Epithelial cell of esophagus (primary cell): ENCODE data around the gene MKS1.

Experiments
- DNase-seq: peaks from one replicate; pipeline ENCODE4 v3.0.0; 2010; ENCODE audit warnings: low read depth
- H3K4me3 ChIP-seq: 2 replicates; pipeline ENCODE4 v1.5.1; 2011; ENCODE audit warnings: mild to moderate bottlenecking, low read length, control low read depth
- TF ChIP-seq, protein P1 (sequence below): IDR thresholded peaks from 2 replicates; pipeline ENCODE4 v1.5.1; 2011; ENCODE audit warnings: low read depth, mild to moderate bottlenecking, low read length, control low read depth, inconsistent platforms; ENCODE audit not compliant: insufficient read depth; ENCODE audit errors: missing control alignments

Gene MKS1

GRCh38 chr17:58172369-58173071, 46.5 kb downstream of the MKS1 start:
- no peak overlapping the region for H3K4me3 ChIP-seq
- DNase-seq = peak; percentile 66
- TF ChIP-seq, protein P1, sequence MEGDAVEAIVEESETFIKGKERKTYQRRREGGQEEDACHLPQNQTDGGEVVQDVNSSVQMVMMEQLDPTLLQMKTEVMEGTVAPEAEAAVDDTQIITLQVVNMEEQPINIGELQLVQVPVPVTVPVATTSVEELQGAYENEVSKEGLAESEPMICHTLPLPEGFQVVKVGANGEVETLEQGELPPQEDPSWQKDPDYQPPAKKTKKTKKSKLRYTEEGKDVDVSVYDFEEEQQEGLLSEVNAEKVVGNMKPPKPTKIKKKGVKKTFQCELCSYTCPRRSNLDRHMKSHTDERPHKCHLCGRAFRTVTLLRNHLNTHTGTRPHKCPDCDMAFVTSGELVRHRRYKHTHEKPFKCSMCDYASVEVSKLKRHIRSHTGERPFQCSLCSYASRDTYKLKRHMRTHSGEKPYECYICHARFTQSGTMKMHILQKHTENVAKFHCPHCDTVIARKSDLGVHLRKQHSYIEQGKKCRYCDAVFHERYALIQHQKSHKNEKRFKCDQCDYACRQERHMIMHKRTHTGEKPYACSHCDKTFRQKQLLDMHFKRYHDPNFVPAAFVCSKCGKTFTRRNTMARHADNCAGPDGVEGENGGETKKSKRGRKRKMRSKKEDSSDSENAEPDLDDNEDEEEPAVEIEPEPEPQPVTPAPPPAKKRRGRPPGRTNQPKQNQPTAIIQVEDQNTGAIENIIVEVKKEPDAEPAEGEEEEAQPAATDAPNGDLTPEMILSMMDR = peak; percentile 74

DNA sequence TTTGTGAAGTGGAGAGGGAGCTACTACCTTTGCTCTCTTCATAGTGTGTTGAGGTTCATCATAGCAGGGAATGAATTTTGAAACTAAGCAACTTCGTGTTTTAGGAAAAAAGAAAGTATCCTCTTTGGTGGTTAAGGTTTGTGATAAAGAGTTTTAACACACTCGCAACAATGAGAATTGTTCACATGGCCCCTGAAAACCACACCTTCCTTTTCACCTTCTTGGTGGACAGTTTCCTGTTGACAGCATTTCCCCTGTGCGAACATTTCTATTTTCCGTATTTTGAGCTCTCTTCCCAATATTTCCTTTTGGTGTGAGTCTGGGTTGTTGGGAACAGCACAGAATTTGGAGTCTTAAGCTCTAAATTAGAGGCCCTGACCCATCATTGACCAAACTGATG, 48.4 kb downstream of the MKS1 start:
- TF ChIP-seq, protein P1 = no peak
- no peak for DNase-seq
- no peak overlapping the region for H3K4me3 ChIP-seq

GRCh38 chr17:58166682-58167081, 52.4 kb downstream of the MKS1 start, which contains the start of gene OR4D2:
OR4D2 (plus strand) TSS chr17:58166982; CDS start chr17:58169656, 2,674 bp downstream.
- no peak for DNase-seq
- TF ChIP-seq, protein P1 = no peak
- no peak within 1 kb of the TSS for H3K4me3 ChIP-seq

- TF ChIP-seq, protein P1 = no peak
- DNase-seq = no peak
- no peak overlapping the region for H3K4me3 ChIP-seq
Observed at GRCh38 chr17:58165981-58166380, 53.1 kb downstream of the MKS1 start.

DNA sequence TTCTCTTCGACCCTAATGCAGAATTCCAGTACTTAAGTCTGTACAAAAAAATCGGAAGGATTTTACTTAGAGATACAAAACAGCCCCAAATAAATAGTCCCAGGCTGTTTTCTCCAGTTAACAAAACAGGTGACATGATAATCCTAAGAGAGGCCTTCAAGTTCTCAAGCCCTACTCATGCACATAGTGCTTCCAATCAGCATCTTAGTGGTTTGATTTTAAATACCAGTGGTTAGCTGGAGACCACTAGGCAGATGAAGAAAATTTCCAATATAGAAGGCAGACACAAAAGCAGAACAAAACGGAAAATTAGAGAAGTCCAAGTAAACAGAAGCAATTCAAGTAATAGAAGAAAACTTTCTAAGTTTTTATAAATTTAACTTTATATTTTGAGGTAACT, 57.5 kb downstream of the MKS1 start:
- no peak overlapping the region for H3K4me3 ChIP-seq
- TF ChIP-seq, protein P1 = no peak
- DNase-seq = no peak

- TF ChIP-seq, protein P1 = no peak
- H3K4me3 ChIP-seq = no peak overlapping the region
Observed at GRCh38 chr17:58158181-58158580, 60.9 kb downstream of the MKS1 start.

More at GRCh38 chr17:58158181-58158580, 60.9 kb downstream of the MKS1 start:
- DNase-seq = no peak
